Measurements from ENCODE around the gene HSP90AB1. TPM values are rescaled to one million over a fixed set of nuclear protein-coding genes. Genes with fewer than 3 reads are reported as not detected.

HSP90AB1 gene
- total RNA-seq, 1 donor from 2014 or later: 2,402 TPM

DNA sequence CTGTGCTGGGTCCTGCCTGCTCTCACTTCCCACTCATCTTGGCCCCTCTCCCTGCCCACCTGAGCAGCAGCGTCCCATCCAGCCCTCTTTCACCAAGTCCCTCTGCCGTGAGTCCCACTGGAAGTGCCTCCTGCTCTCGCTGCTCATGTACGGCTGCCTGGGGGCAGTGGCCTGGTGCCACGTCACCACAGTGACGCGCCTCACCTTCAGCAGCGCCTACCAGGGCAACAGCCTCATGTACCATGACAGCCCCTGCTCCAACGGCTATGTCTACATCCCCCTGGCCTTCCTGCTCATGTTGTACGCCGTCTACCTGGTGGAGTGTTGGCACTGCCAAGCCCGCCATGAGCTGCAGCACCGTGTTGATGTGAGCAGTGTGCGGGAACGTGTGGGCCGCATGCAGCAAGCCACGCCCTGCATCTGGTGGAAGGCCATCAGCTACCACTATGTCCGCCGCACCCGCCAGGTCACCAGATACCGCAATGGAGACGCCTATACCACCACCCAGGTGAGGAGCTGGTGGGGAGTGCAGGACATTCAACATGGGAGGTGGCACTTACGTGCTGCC lies 26.2 kb downstream of the HSP90AB1 start:
- Mint-ChIP-seq H3K9me3 (no peaks in the 10 kb centered on the region), H3K27ac (no peak overlapping the region), H3K4me3 (ENCODE audit: low read depth) (no peak overlapping the region), H3K36me3 (ENCODE audit: low read depth) (no peaks in the 10 kb centered on the region), H3K27me3 (ENCODE audit: low read depth) (peaks cover 68% of the 10 kb centered on the region), H3K4me1 (ENCODE audit: low read depth) (peaks cover 2% of the 10 kb centered on the region)
- no peak for DNase-seq (ENCODE audit: low spot score)
- intact Hi-C loops (cut with micrococcal nuclease): no loop called here

DNA sequence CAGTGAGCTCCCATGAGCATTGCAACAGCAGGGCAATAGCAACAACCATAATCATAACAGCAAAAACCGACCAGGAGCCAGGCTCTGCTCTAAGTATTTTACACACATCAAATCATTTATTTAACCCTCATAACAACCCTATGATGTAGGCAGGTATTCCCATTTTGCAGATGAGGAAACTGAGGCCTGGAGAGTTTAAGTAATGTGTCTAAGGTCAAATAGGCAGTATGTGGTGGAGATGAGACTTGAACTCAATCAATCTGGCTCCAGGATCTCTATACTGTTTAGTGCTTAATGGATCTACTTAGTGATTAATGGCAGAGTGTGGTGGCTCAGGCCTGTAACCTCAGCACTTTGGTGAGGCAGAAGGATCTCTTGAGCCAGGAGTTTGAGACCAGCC lies 26.7 kb downstream of the HSP90AB1 start:
- no peak for DNase-seq (ENCODE audit: low spot score)
- Mint-ChIP-seq H3K27me3 (ENCODE audit: low read depth) (peaks cover 71% of the 10 kb centered on the region), H3K27ac (no peak overlapping the region), H3K4me3 (ENCODE audit: low read depth) (no peak overlapping the region), H3K9me3 (no peaks in the 10 kb centered on the region), H3K4me1 (ENCODE audit: low read depth) (peaks cover 2% of the 10 kb centered on the region), H3K36me3 (ENCODE audit: low read depth) (no peaks in the 10 kb centered on the region)
- intact Hi-C loops (cut with micrococcal nuclease): no loop called here

DNA sequence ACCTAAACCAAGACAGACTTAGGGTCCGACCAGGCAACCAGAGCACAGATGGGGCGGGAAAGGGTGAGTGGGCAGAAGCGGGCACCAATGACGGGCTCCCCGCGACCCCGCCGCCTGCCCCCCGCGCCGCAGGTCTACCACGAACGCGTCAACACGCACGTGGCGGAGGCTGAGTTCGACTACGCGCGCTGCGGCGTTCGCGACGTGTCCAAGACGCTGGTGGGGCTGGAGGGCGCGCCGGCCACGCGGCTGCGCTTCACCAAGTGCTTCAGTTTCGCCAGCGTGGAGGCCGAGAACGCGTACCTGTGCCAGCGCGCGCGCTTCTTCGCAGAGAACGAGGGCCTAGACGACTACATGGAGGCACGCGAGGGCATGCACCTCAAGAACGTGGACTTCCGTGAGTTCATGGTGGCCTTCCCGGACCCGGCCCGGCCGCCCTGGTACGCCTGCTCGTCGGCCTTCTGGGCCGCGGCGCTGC lies 28.4 kb downstream of the HSP90AB1 start:
- intact Hi-C loops (cut with micrococcal nuclease): no loop called here
- Mint-ChIP-seq H3K27me3 (ENCODE audit: low read depth) (peaks cover 63% of the 10 kb centered on the region), H3K36me3 (ENCODE audit: low read depth) (no peaks in the 10 kb centered on the region), H3K27ac (no peak overlapping the region), H3K9me3 (no peaks in the 10 kb centered on the region), H3K4me1 (ENCODE audit: low read depth) (peaks cover 1% of the 10 kb centered on the region), H3K4me3 (ENCODE audit: low read depth) (no peak overlapping the region)
- no peak for DNase-seq (ENCODE audit: low spot score)

GRCh38 chr6:44275749-44276648 lies 29.1 kb downstream of the HSP90AB1 start:
- Mint-ChIP-seq H3K36me3 (ENCODE audit: low read depth) (no peaks in the 10 kb centered on the region), H3K4me1 (ENCODE audit: low read depth) (peaks cover 1% of the 10 kb centered on the region), H3K27me3 (ENCODE audit: low read depth) (peaks cover 64% of the 10 kb centered on the region), H3K27ac (no peak overlapping the region), H3K9me3 (no peaks in the 10 kb centered on the region), H3K4me3 (ENCODE audit: low read depth) (no peak overlapping the region)
- intact Hi-C loops (cut with micrococcal nuclease): loop anchor here (2.0 kb wide), 1 partner anchor 37 kb away; the partner anchor contains the start of gene AARS2
- no peak for DNase-seq (ENCODE audit: low spot score)

DNA sequence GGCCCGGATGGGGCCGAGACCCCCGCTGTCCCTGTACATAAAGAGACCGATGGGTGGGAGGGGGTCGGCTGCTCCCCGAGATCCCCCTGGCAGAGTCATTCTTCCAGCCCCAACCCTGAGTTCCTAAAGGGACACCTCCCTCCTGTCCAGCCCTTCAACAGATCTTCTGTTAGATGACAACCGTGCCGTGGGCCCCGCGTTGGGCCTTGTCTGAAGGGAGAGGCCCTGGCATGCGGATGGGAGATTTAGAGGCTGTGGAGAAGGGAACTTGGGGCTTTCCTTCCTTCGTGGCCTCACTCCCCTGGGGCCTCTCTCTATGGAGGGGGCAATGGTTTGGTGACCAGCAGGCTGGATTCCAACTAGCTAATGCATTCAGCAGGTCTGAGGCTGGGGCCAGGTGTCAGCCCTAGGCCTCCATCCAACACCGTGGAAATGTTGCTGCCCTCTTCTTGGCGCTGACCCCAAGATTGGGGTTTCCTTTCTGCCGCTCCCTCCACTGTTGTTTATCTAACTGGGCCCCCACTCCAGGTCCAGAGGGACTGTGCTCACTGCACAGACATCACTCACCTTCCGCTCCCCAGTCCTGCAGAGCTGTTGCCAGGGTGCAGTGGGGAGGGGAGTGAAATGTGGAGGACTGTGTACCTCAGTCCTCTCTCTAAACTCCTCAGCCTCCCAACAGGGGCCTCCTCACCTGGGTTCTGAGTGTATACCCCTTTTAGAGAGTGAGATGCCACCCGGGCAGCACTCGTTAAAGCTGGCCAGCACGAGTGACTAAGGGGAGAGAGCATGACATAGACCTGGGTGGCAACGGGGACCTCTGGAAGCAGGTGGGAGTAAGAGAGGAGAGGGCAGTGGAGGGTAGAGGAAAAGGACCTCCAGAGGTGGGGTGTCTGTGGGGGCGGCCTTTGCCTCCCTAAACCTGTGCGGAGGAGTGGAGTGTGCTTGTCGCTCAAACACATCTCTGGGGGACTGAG lies 30.1 kb downstream of the HSP90AB1 start:
- H3K4me1 Mint-ChIP-seq (ENCODE audit: low read depth): peaks cover 1% of the 10 kb centered on the region
- peaks cover 57% of the 10 kb centered on the region for H3K27me3 Mint-ChIP-seq (ENCODE audit: low read depth)
- H3K27ac Mint-ChIP-seq: no peak overlapping the region
- H3K4me3 Mint-ChIP-seq (ENCODE audit: low read depth): peak overlapping the region; percentile 19
- H3K9me3 Mint-ChIP-seq: no peaks in the 10 kb centered on the region
- intact Hi-C loops (cut with micrococcal nuclease): loop anchor here (2.0 kb wide), 1 partner anchor 36 kb away; the partner anchor contains the start of gene AARS2
- no peaks in the 10 kb centered on the region for H3K36me3 Mint-ChIP-seq (ENCODE audit: low read depth)
- no peak for DNase-seq (ENCODE audit: low spot score)

DNA sequence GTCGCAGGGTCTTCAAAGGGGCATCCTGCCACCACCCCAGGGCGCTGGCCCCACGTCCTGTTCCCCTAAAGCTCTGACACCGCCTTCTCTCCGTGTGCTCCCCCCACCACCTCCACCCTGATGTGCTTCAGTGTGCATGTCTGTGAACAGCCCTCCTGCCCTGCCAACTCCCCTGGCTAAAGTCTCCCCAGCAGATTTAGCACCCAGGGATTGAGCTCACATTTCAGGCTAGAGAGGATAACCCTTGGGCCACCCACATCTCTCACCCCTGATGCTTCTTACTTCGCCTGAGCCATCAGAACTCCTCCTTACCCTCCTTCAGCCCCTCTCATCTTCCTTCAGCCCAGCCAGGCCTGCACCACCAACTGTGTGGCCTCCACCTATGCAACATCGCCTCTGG lies 30.9 kb downstream of the HSP90AB1 start:
- no peak overlapping the region for H3K4me3 Mint-ChIP-seq (ENCODE audit: low read depth)
- H3K4me1 Mint-ChIP-seq (ENCODE audit: low read depth): peaks cover 1% of the 10 kb centered on the region
- H3K27me3 Mint-ChIP-seq (ENCODE audit: low read depth): peaks cover 51% of the 10 kb centered on the region
- no peaks in the 10 kb centered on the region for H3K9me3 Mint-ChIP-seq
- H3K27ac Mint-ChIP-seq: no peak overlapping the region
- no peaks in the 10 kb centered on the region for H3K36me3 Mint-ChIP-seq (ENCODE audit: low read depth)
- no peak for DNase-seq (ENCODE audit: low spot score)
- intact Hi-C loops (cut with micrococcal nuclease): loop anchor here (2.0 kb wide), 1 partner anchor 35 kb away; the partner anchor contains the start of gene AARS2

DNA sequence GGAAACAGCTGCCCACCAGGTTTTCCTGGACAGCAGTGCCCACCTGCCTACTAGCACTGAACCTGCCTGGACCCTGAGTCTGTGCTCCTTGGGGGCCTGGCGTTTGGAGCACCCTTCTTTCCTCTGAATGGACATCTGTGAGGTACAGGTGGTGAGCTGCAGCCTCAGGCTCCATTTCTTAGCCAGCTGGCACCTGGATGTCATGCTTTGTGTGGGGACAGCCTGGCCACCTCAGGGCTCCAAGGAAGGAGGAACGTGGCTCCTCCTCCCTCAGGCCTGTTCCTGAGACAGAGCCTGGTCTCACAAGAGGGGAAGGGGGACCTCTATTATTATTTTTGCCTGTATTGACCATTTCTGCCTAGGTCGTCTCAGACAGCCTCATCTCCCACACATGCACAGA lies 31.4 kb downstream of the HSP90AB1 start:
- peaks cover 46% of the 10 kb centered on the region for H3K27me3 Mint-ChIP-seq (ENCODE audit: low read depth)
- no peaks in the 10 kb centered on the region for H3K9me3 Mint-ChIP-seq
- no peak for DNase-seq (ENCODE audit: low spot score)
- no peaks in the 10 kb centered on the region for H3K36me3 Mint-ChIP-seq (ENCODE audit: low read depth)
- intact Hi-C loops (cut with micrococcal nuclease): no loop called here
- H3K4me1 Mint-ChIP-seq (ENCODE audit: low read depth): peaks cover 1% of the 10 kb centered on the region
- no peak overlapping the region for H3K27ac Mint-ChIP-seq
- no peak overlapping the region for H3K4me3 Mint-ChIP-seq (ENCODE audit: low read depth)

GRCh38 chr6:44278774-44279697 lies 32.1 kb downstream of the HSP90AB1 start:
- no peak for DNase-seq (ENCODE audit: low spot score)
- no peaks in the 10 kb centered on the region for H3K9me3 Mint-ChIP-seq
- peaks cover 47% of the 10 kb centered on the region for H3K27me3 Mint-ChIP-seq (ENCODE audit: low read depth)
- no peaks in the 10 kb centered on the region for H3K36me3 Mint-ChIP-seq (ENCODE audit: low read depth)
- intact Hi-C loops (cut with micrococcal nuclease): no loop called here
- H3K4me1 Mint-ChIP-seq (ENCODE audit: low read depth): peaks cover 1% of the 10 kb centered on the region
- no peak overlapping the region for H3K27ac Mint-ChIP-seq
- no peak overlapping the region for H3K4me3 Mint-ChIP-seq (ENCODE audit: low read depth)

GRCh38 chr6:44284121-44284520 lies 37.2 kb downstream of the HSP90AB1 start:
- peaks cover under 1% of the 10 kb centered on the region for H3K4me1 Mint-ChIP-seq (ENCODE audit: low read depth)
- H3K27me3 Mint-ChIP-seq (ENCODE audit: low read depth): peaks cover 32% of the 10 kb centered on the region
- no peak overlapping the region for H3K4me3 Mint-ChIP-seq (ENCODE audit: low read depth)
- no peak for DNase-seq (ENCODE audit: low spot score)
- intact Hi-C loops (cut with micrococcal nuclease): no loop called here
- no peak overlapping the region for H3K27ac Mint-ChIP-seq
- no peaks in the 10 kb centered on the region for H3K9me3 Mint-ChIP-seq
- H3K36me3 Mint-ChIP-seq (ENCODE audit: low read depth): no peaks in the 10 kb centered on the region

DNA sequence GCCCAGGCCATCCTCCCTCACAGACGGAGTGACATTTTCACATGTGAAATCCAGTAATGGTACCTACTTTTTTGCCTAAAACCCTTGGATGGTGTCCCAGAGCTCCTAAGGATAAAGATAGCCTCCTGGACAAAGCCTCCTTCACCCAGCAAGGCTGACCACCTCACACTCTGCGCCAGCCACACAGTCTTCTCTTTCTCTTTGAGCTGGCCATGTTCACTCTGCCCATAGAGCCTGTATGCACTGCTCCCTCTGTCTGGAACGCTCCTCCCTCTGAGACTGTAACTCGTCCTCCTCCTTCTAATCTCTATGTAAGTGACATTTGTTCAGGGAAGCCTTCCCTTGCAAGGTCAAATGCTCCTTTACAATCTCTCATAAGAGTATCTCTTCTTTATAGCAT lies 38.0 kb downstream of the HSP90AB1 start:
- peaks cover 31% of the 10 kb centered on the region for H3K27me3 Mint-ChIP-seq (ENCODE audit: low read depth)

GRCh38 chr6:44285552-44286284 lies 38.8 kb downstream of the HSP90AB1 start:
- H3K36me3 Mint-ChIP-seq (ENCODE audit: low read depth): no peaks in the 10 kb centered on the region
- no peaks in the 10 kb centered on the region for H3K4me1 Mint-ChIP-seq (ENCODE audit: low read depth)
- no peak overlapping the region for H3K27ac Mint-ChIP-seq
- intact Hi-C loops (cut with micrococcal nuclease): no loop called here
- no peak for DNase-seq (ENCODE audit: low spot score)
- H3K4me3 Mint-ChIP-seq (ENCODE audit: low read depth): no peak overlapping the region
- peaks cover 34% of the 10 kb centered on the region for H3K27me3 Mint-ChIP-seq (ENCODE audit: low read depth)
- H3K9me3 Mint-ChIP-seq: no peaks in the 10 kb centered on the region

More for the DNA sequence above, 38.0 kb downstream of the HSP90AB1 start:
- H3K4me1 Mint-ChIP-seq (ENCODE audit: low read depth): no peaks in the 10 kb centered on the region
- H3K4me3 Mint-ChIP-seq (ENCODE audit: low read depth): no peak overlapping the region
- no peaks in the 10 kb centered on the region for H3K9me3 Mint-ChIP-seq
- no peaks in the 10 kb centered on the region for H3K36me3 Mint-ChIP-seq (ENCODE audit: low read depth)
- no peak overlapping the region for H3K27ac Mint-ChIP-seq
- intact Hi-C loops (cut with micrococcal nuclease): no loop called here
- DNase-seq (ENCODE audit: low spot score): no peak

All from activated T-helper 2 cell treated with anti-CD3 and anti-CD28 coated beads, Interferon-gamma antibody, Interleukin-2, Interleukin-4, amounts not matched to agents 10 μg/mL and 5 μg/mL and 100 μg/mL, durations not matched to agents 14 hours and 24 hours and 36 hours (primary cell).